Cardiac fibroblast (primary cell): Measurements from ENCODE around the gene CENPU.

ENCODE experiments used
- DNase-seq, 2 donors: peaks; one replicate each; pipeline versions ENCODE4 v3.0.0 to v3.0.0-alpha.2; 2010; ENCODE audit warnings: low read depth in 2 of 2
- H3K4me3 ChIP-seq, 2 donors: replicated peaks in 1 of 2; 1 replicate in 1 of 2; 2 replicates in 1 of 2; pipeline ENCODE4 v1.5.1; 2011; ENCODE audit warnings: low read depth in 2 of 2, low read length in 2 of 2, mild to moderate bottlenecking in 2 of 2, moderate library complexity in 1 of 2
- TF ChIP-seq, protein P1 (sequence below): IDR thresholded peaks from one replicate; pipeline ENCODE4 v1.5.1; 2011; ENCODE audit warnings: low read depth, mild to moderate bottlenecking, low read length, inconsistent platforms

Gene CENPU

GRCh38 chr4:184671101-184671500, 62.8 kb downstream of the CENPU start:
- no peak for DNase-seq
- TF ChIP-seq, protein P1, sequence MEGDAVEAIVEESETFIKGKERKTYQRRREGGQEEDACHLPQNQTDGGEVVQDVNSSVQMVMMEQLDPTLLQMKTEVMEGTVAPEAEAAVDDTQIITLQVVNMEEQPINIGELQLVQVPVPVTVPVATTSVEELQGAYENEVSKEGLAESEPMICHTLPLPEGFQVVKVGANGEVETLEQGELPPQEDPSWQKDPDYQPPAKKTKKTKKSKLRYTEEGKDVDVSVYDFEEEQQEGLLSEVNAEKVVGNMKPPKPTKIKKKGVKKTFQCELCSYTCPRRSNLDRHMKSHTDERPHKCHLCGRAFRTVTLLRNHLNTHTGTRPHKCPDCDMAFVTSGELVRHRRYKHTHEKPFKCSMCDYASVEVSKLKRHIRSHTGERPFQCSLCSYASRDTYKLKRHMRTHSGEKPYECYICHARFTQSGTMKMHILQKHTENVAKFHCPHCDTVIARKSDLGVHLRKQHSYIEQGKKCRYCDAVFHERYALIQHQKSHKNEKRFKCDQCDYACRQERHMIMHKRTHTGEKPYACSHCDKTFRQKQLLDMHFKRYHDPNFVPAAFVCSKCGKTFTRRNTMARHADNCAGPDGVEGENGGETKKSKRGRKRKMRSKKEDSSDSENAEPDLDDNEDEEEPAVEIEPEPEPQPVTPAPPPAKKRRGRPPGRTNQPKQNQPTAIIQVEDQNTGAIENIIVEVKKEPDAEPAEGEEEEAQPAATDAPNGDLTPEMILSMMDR = no peak
- H3K4me3 ChIP-seq = no peak overlapping the region

- no peak overlapping the region for H3K4me3 ChIP-seq
- TF ChIP-seq, protein P1 = no peak
- DNase-seq = no peak
These were observed 64.6 kb downstream of the CENPU start for GRCh38 chr4:184669251-184669650.

DNA sequence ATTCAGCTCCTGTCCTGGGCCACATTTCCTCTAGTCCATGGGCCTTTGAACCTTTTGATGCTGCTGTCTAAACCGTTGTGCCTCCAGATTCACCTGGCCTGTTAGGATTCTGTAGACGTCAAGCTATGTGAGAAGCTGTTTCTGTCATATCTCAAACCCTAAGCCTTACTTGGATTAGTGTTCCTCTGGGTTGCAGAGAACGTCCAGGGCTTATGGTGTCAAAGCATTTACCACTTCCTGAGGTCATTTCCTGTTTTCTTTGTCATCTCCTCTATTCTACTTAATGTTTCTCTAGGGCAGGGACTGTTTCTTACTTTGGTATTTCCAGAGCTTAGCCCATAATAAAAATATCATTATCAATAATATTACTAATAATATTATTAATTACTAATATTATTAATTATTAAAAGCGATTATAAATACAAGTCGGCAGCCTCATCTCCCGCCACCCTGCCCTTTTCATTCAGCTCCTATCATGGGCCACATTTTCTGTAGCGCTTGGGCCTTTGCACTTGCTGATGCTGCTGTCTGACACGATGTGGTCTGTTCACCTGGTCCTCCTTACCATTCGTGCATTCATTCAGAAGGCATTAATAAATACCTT, 65.3 kb downstream of the CENPU start:
- no peak overlapping the region for H3K4me3 ChIP-seq
- DNase-seq = peak; percentile 23 to 44
- TF ChIP-seq, protein P1 = no peak

DNA sequence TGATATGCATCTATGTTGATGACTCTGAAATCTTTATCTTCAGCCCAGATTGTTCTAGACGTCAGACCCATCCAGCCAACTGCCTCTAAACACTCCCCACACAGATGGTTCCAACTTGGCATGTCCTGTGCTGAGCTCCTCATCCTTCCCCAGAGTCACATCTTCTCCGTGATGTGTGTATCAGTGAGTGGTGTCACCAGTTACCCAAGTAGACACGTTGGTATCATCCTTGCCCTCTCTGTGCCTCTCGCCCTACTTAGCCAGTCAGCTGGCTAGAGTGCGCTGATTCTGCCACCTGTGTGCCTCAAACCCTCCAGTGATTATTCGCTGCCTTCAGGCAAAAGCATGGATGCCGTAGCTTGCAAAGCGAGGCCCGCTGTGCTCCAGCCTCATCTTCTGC, 65.8 kb downstream of the CENPU start:
- TF ChIP-seq, protein P1 = no peak
- H3K4me3 ChIP-seq = no peak overlapping the region
- DNase-seq = no peak

DNA sequence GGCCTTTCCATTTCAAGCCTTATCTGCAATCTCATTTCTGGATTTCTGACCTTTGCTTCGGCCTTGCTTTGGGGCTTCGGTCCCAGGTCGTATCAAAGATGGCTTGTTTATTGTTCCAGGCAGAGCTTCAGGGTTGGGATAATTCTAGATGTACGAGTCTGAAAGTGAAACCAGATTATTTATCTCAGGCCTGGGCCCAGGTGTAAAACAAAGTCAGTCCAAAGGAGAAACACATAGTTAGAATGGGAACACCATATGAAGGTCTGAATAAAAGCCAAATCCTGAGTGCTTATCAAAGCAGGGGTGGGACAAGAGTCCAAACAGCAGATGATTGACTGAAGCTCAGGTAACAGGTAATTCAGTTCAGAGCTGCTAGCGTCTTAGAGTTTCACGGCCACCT, 67.2 kb downstream of the CENPU start:
- TF ChIP-seq, protein P1 = no peak
- DNase-seq = no peak
- H3K4me3 ChIP-seq = no peak overlapping the region

- peak; percentile 38 to 46 for DNase-seq
- H3K4me3 ChIP-seq = no peak overlapping the region
- TF ChIP-seq, protein P1 = no peak
These were observed 69.3 kb downstream of the CENPU start for GRCh38 chr4:184664445-184665210.
